Esophagus (tissue), 2 donors: Measurements from ENCODE around the gene CLPTM1L. TPM values are rescaled to one million over a fixed set of nuclear protein-coding genes. Genes with fewer than 3 reads are reported as not detected.
A peak's percentile ranks its signal among the peaks of the same experiment; 100 is the strongest.

ENCODE experiments used
- H3K27ac ChIP-seq, 2 donors: one replicate each; pipeline ENCODE4 v1.5.1; 2013; ENCODE audit warnings: low read depth in 2 of 2, mild to moderate bottlenecking in 2 of 2, inconsistent platforms in 1 of 2, low read length in 1 of 2, moderate library complexity in 1 of 2
- H3K27me3 ChIP-seq, 2 donors: one replicate each; pipeline ENCODE4 v1.6.1; 2013; ENCODE audit warnings: low read length in 2 of 2, control low read depth in 1 of 2, mild to moderate bottlenecking in 1 of 2; ENCODE audit not compliant: insufficient read depth in 2 of 2, control insufficient read depth in 1 of 2
- H3K36me3 ChIP-seq, 2 donors: one replicate each; pipeline ENCODE4 v1.6.1; 2013; ENCODE audit warnings: low read length in 1 of 2; ENCODE audit not compliant: control insufficient read depth in 2 of 2, insufficient read depth in 2 of 2
- H3K4me1 ChIP-seq, 2 donors: one replicate each; pipeline ENCODE4 v1.6.1; 2013; ENCODE audit warnings: low read length in 1 of 2; ENCODE audit not compliant: control insufficient read depth in 2 of 2, insufficient read depth in 2 of 2
- H3K4me3 ChIP-seq, 2 donors: one replicate each; pipeline ENCODE4 v1.5.1; 2013; ENCODE audit warnings: low read length in 2 of 2, mild to moderate bottlenecking in 2 of 2, low read depth in 1 of 2, moderate library complexity in 1 of 2
- H3K9me3 ChIP-seq, 2 donors: one replicate each; pipeline ENCODE4 v1.6.1; 2013; ENCODE audit warnings: mild to moderate bottlenecking in 2 of 2, low read depth in 1 of 2, low read length in 1 of 2, moderate library complexity in 1 of 2; ENCODE audit not compliant: control insufficient read depth in 2 of 2, insufficient read depth in 1 of 2
- WGBS, 2 donors: extraction: QIAGEN DNeasy Blood & Tissue Kit; methylation state at CpG; one replicate each; pipeline ENCODE4 v1.1.7; 2013; 5-methylcytosine and 5-hydroxymethylcytosine counted together
- polyA plus RNA-seq, 2 donors: library from polyadenylated mRNA; stranded (reverse); fragments of 200-250 nt; gene quantifications; one replicate each; pipeline ENCODE4 v1.2.3, GENCODE V29; 2013
- donor health status: healthy with polysubstance abuse.
- donor health status: Bipolar disorder and iron deficiency.

CLPTM1L gene, protein sequence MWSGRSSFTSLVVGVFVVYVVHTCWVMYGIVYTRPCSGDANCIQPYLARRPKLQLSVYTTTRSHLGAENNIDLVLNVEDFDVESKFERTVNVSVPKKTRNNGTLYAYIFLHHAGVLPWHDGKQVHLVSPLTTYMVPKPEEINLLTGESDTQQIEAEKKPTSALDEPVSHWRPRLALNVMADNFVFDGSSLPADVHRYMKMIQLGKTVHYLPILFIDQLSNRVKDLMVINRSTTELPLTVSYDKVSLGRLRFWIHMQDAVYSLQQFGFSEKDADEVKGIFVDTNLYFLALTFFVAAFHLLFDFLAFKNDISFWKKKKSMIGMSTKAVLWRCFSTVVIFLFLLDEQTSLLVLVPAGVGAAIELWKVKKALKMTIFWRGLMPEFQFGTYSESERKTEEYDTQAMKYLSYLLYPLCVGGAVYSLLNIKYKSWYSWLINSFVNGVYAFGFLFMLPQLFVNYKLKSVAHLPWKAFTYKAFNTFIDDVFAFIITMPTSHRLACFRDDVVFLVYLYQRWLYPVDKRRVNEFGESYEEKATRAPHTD
- 10 to 100 TPM; 20.0 to 52.1 TPM for polyA plus RNA-seq

GRCh38 chr5:1344975-1345838 lies at the start of gene CLPTM1L:
TSS of gene CLPTM1L (minus strand) at chr5:1345099. CDS start at chr5:1344841, 258 bp downstream.
- Histone ChIP-seq H3K4me1 (peaks cover 2 to 8% of the 10 kb centered on the region in 2 donors), H3K27me3 (no peaks in the 10 kb centered on the region), H3K27ac (peak within 1 kb of the TSS; percentile 67 to 80), H3K36me3 (peaks cover 0 to 16% of the 10 kb centered on the region in 2 donors), H3K4me3 (peak within 1 kb of the TSS; percentile 91 to 93), H3K9me3 (no peaks in the 10 kb centered on the region)
- 1% methylated on average over 78 to 87 of the region's 87 CpGs for WGBS, 2 donors

DNA sequence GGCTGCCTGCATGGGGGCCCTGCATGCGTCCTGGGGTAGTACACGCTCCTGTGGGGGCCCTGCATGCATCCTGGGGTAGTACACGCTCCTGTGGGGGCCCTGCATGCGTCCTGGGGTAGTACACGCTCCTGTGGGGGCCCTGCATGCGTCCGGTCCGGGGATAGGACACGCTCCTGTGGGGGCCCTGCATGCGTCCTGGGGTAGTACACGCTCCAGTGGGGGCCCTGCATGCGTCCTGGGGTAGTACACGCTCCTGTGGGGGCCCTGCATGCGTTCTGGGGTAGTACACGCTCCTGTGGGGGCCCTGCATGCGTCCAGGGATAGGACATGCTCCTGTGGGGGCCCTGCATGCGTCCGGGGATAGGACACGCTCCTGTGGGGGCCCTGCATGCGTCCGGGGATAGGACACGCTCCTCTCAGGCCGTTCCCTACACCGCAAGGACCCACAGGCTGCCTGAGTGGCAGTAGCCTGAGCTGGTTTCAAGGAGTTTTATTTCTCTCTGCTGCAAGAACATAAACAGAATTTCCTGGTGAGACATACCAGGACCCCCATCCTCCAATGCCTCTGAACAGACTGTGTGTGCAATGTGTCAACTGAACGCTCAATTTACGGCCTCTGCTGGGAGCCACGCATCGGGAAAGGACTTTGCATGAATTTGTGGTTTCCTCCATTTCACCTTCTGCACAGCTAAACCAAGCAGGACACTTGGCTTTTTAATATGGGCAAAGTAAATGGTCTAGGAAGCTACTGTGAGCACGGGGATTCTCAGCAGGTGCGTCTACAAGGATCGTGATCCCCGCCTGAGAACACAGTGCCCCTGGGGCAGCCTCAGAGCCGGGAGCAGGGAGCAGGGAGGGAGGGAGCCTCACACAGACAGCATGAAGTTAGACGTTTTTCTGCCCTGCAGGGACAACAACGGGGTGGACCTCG lies 48.9 kb upstream of the CLPTM1L start:
- H3K4me3 ChIP-seq: no peak overlapping the region
- no peaks in the 10 kb centered on the region for H3K36me3 ChIP-seq
- peaks cover 0 to 3% of the 10 kb centered on the region in 2 donors for H3K4me1 ChIP-seq
- H3K27ac ChIP-seq: no peak overlapping the region
- WGBS, 2 donors: 67 to 69% methylated on average over 36 of the region's 36 CpGs
- peaks cover 0 to 5% of the 10 kb centered on the region in 2 donors for H3K9me3 ChIP-seq
- H3K27me3 ChIP-seq: peaks cover 0 to 4% of the 10 kb centered on the region in 2 donors

GRCh38 chr5:1392801-1393565 lies 48.1 kb upstream of the CLPTM1L start:
- Histone ChIP-seq H3K4me1 (peaks cover 0 to 3% of the 10 kb centered on the region in 2 donors), H3K27me3 (peaks cover 0 to 4% of the 10 kb centered on the region in 2 donors), H3K27ac (no peak overlapping the region), H3K4me3 (no peak overlapping the region), H3K9me3 (peaks cover 0 to 5% of the 10 kb centered on the region in 2 donors), H3K36me3 (no peaks in the 10 kb centered on the region)
- WGBS, 2 donors: 67 to 68% methylated on average over 22 of the region's 22 CpGs

- Histone ChIP-seq H3K9me3 (peaks cover 0 to 3% of the 10 kb centered on the region in 2 donors), H3K27ac (no peak overlapping the region), H3K36me3 (no peaks in the 10 kb centered on the region), H3K4me1 (peaks cover 0 to 4% of the 10 kb centered on the region in 2 donors), H3K27me3 (peaks cover 0 to 4% of the 10 kb centered on the region in 2 donors), H3K4me3 (no peak overlapping the region)
- WGBS, 2 donors: 60 to 69% methylated on average over 11 of the region's 11 CpGs
These were observed 47.4 kb upstream of the CLPTM1L start for GRCh38 chr5:1392261-1392660.

- Histone ChIP-seq H3K4me1 (peaks cover 0 to 8% of the 10 kb centered on the region in 2 donors), H3K4me3 (no peak overlapping the region), H3K9me3 (peaks cover 0 to 3% of the 10 kb centered on the region in 2 donors), H3K27ac (no peak overlapping the region), H3K36me3 (no peaks in the 10 kb centered on the region), H3K27me3 (peaks cover 0 to 7% of the 10 kb centered on the region in 2 donors)
- WGBS, 2 donors: 48 to 52% methylated on average over 11 of the region's 11 CpGs
These were observed 46.8 kb upstream of the CLPTM1L start for GRCh38 chr5:1391691-1392090.

DNA sequence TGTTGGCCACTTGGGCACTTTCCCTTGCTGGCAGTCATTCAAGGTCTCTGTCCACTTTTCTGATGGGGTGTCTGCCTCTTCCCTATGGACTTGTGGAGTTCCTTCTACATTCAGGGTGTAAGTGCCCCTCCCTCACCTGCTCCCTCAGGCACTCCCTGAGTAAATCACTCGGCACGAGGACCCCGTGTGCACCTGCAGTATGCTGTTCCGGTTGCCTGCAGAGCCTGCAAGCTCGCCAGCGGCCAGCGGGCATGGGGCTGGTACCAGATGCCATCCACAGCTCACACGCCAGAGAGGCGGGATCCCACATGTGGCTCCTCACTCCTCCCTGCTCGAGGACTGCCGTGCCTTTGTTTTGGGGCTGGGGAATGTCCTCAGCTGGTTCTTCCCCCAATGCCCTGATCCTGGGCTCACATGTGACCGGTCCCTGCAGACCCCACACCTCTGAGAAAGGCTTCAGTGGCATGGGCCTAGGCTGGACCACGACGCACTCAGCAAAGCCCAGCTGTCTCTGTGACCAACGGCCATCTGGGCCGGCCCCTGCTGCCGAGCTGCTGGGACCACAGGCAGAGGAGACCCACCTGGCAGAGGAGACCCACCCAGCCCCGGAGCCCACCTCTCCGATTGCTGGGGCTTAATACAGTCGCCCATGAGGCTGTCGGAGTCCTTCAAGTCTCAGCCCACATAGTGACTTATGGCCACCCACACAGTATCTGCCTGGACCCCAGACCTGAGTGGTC lies 46.1 kb upstream of the CLPTM1L start:
- H3K9me3 ChIP-seq: peaks cover 0 to 3% of the 10 kb centered on the region in 2 donors
- 68 to 72% methylated on average over 21 of the region's 21 CpGs for WGBS, 2 donors
- H3K27ac ChIP-seq: no peak overlapping the region
- peaks cover 0 to 12% of the 10 kb centered on the region in 2 donors for H3K4me1 ChIP-seq
- H3K27me3 ChIP-seq: peaks cover 0 to 8% of the 10 kb centered on the region in 2 donors
- H3K36me3 ChIP-seq: no peaks in the 10 kb centered on the region
- no peak overlapping the region for H3K4me3 ChIP-seq

DNA sequence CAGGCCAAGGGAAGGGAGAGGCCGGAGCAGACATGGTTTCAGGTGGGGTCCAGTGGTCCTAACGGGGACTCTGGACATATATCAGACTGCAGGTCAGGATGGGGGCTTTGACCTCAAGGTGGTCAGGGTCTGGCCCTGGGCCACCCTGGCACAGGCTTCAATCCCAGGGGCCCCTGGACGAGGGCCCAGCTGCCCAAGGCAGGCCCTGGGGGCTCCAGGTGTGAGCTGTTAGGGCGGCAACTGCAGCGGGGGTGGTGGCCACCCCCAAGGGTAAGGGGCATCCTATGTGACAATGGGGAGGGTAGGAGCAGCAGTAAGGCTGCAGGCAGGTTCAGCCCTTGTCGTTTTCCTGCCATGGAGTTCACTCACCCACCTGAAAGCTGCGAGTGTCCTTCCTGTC lies 45.4 kb upstream of the CLPTM1L start:
- no peak overlapping the region for H3K4me3 ChIP-seq
- H3K9me3 ChIP-seq: peaks cover 0 to under 1% of the 10 kb centered on the region in 2 donors
- H3K27me3 ChIP-seq: peaks cover 0 to 8% of the 10 kb centered on the region in 2 donors
- no peak overlapping the region for H3K27ac ChIP-seq
- no peaks in the 10 kb centered on the region for H3K36me3 ChIP-seq
- H3K4me1 ChIP-seq: peaks cover 0 to 15% of the 10 kb centered on the region in 2 donors
- 63 to 70% methylated on average over 7 of the region's 7 CpGs for WGBS, 2 donors
